Measurements from ENCODE around the gene RAB12.

RAB12 gene

GRCh38 chr18:8688816-8689215 lies 79.6 kb downstream of the RAB12 start:
- TF ChIP-seq FOXP2 (optimal IDR thresholded peaks at IDR 0.05; ENCODE audit: borderline replicate concordance, extremely low read depth, extremely low read length, insufficient read depth), result no peak
- TF ChIP-seq SIN3A (IDR thresholded peaks at IDR 0.05; ENCODE audit: borderline replicate concordance, insufficient read depth, low read length), result no peak
- TF ChIP-seq REST (IDR thresholded peaks at IDR 0.05; ENCODE audit: insufficient read depth in 1 of 2, low read depth in 2 of 2, low read length in 2 of 2), result no peak
- no peak for TF ChIP-seq POLR2AphosphoS5 (IDR thresholded peaks at IDR 0.05; ENCODE audit: low read depth, low read length)
- no peak for TF ChIP-seq TAF1 (IDR thresholded peaks at IDR 0.05; ENCODE audit: borderline replicate concordance, insufficient read depth, low read length)

All from PFSK-1 (cell line).